T-cell (primary cell): ENCODE data around the gene CCDC190. TPM values are rescaled to one million over a fixed set of nuclear protein-coding genes. Genes with fewer than 3 reads are reported as not detected.
"Not testable (repeated sequence)": the region's sequence is repeated elsewhere in the genome, so short reads cannot be mapped to it uniquely, and the experiment has no call there.

Experiments used
- ATAC-seq, 4 experiments: fragments of 200-7000 bp in 3 of 4; fragments of 150-1000 bp in 1 of 4; cut with Tn5 transposase; replicated peaks in 1 of 4; 1 replicate in 3 of 4; 2 replicates in 1 of 4; pipeline ENCODE4 v1.10.0; 2021; ENCODE audit warnings: moderate library complexity in 3 of 4, mild to moderate bottlenecking in 2 of 4, moderate number of reproducible peaks in 1 of 4
- CTCF ChIA-PET, 2 donors: fragments of 300-600 bp; sonication (Branson Sonifier 250); formaldehyde crosslinking; loops; one replicate each; lab custom pipeline; 2022; ENCODE audit warnings: antibody characterized with exemption in 2 of 2; lab: Charles Lee
- POLR2A ChIA-PET, 2 donors: fragments of 300-600 bp; sonication (Branson Sonifier 250); formaldehyde crosslinking; loops; one replicate each; lab custom pipeline; 2022; ENCODE audit warnings: antibody characterized with exemption in 2 of 2; lab: Charles Lee
- DNase-seq, 35 experiments: peaks; one replicate each; pipeline versions ENCODE4 v3.0.0 to v3.0.0-alpha.2; 2013 to 2023
- H3K27ac ChIP-seq: one replicate; pipeline ENCODE4 v1.5.1; 2013; ENCODE audit warnings: low read length
- H3K27me3 ChIP-seq, 2 experiments: replicated peaks in 1 of 2; 1 replicate in 1 of 2; 2 replicates in 1 of 2; pipeline versions ENCODE4 v1.6.1 to v1.7.0; 2013; ENCODE audit warnings: low read length in 1 of 2, mixed read lengths in 1 of 2; ENCODE audit not compliant: control insufficient read depth in 2 of 2, insufficient read depth in 2 of 2; ENCODE audit errors: extremely low read depth in 1 of 2
- H3K36me3 ChIP-seq, 2 donors: 1 replicate in 1 of 2; 2 replicates in 1 of 2; pipeline versions ENCODE4 v1.6.1 to v1.7.0; 2013; ENCODE audit warnings: low read length in 1 of 2; ENCODE audit not compliant: control insufficient read depth in 2 of 2, insufficient read depth in 1 of 2; ENCODE audit errors: extremely low read depth in 1 of 2
- H3K4me1 ChIP-seq, 2 experiments: 1 replicate in 1 of 2; 2 replicates in 1 of 2; pipeline versions ENCODE4 v1.6.1 to v1.7.0; 2013; ENCODE audit warnings: low read length in 2 of 2, mixed read lengths in 1 of 2; ENCODE audit not compliant: insufficient read depth in 2 of 2, control insufficient read depth in 1 of 2; ENCODE audit errors: extremely low read depth in 1 of 2
- H3K4me3 ChIP-seq, 2 donors: 1 replicate in 1 of 2; 2 replicates in 1 of 2; pipeline versions ENCODE4 v1.5.1 to v1.7.0; 2013; ENCODE audit warnings: mild to moderate bottlenecking in 2 of 2, low read length in 1 of 2, moderate library complexity in 1 of 2; ENCODE audit not compliant: control insufficient read depth in 1 of 2; ENCODE audit errors: extremely low read depth in 1 of 2
- H3K9me3 ChIP-seq: 2 replicates; pipeline ENCODE4 v1.7.0; 2013
- H3K27ac Mint-ChIP-seq, 2 donors: one replicate each; pipeline ENCODE4 v1.8.0; 2020 to 2021; ENCODE audit warnings: mild to moderate bottlenecking in 2 of 2, mixed read lengths in 2 of 2
- H3K27me3 Mint-ChIP-seq, 2 donors: one replicate each; pipeline ENCODE4 v1.8.0; 2021 to 2022; ENCODE audit warnings: mixed read lengths in 2 of 2
- H3K36me3 Mint-ChIP-seq: one replicate; pipeline ENCODE4 v1.8.0; 2021; ENCODE audit warnings: mixed read lengths
- H3K4me1 Mint-ChIP-seq, 3 donors: one replicate each; pipeline ENCODE4 v1.8.0; 2020 to 2022; ENCODE audit warnings: mixed read lengths in 3 of 3, mild to moderate bottlenecking in 1 of 3
- H3K4me3 Mint-ChIP-seq, 3 donors: one replicate each; pipeline ENCODE4 v1.8.0; 2020 to 2022; ENCODE audit warnings: mild to moderate bottlenecking in 3 of 3, mixed read lengths in 3 of 3, moderate library complexity in 3 of 3
- H3K9me3 Mint-ChIP-seq, 3 donors: one replicate each; pipeline ENCODE4 v1.8.0; 2020 to 2022; ENCODE audit warnings: mixed read lengths in 3 of 3
- WGBS: methylation state at CpG from one replicate; pipeline ENCODE4 v1.1.5; 2013; ENCODE audit warnings: missing lambda C conversion rate; ENCODE audit not compliant: insufficient coverage; 5-methylcytosine and 5-hydroxymethylcytosine counted together
- total RNA-seq, 35 experiments: library from RNA in 6 of 35; stranded (reverse) in 6 of 35; fragments of 120-200 nt in 1 of 35; gene quantifications; one replicate each; pipeline versions ENCODE4 v1.2.1 to v1.2.4 and lab custom pipeline; 2013 to 2026

CCDC190 gene
- total RNA-seq, 5 donors from 2014 or later (not counting 1 experiment from before 2014, with no cell fraction given) = not detected

DNA sequence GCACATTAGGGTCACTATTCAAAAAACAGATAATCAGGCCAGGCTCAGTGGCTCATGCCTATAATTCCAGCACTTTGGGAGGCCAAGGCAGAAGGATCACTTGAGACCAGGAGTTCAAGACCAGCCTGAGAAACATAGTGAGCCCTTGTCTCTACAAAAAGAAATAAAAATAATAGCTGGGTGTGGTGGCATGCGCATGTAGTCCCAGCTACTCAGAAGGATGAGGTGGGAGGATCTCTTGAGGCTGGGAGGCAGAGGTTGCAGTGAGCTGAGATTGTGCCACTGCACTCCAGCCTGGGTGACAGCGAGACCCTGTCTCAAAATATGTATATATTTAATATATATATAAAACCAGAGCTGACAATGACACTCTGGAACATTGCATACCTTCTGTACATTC is 48.6 kb downstream of the CCDC190 start:
- H3K4me3 Mint-ChIP-seq, H3K27me3 Mint-ChIP-seq, CTCF ChIA-PET, ATAC-seq, DNase-seq, H3K4me1 Mint-ChIP-seq, H3K9me3 ChIP-seq, H3K27ac ChIP-seq, POLR2A ChIA-PET, H3K4me3 ChIP-seq, H3K27ac Mint-ChIP-seq, H3K4me1 ChIP-seq, H3K36me3 ChIP-seq, H3K9me3 Mint-ChIP-seq, H3K27me3 ChIP-seq: not testable (repeated sequence)
- peaks cover 35% of the 10 kb centered on the region for H3K36me3 Mint-ChIP-seq
- WGBS = no CpG with 5 or more reads among the region's 2 CpGs

DNA sequence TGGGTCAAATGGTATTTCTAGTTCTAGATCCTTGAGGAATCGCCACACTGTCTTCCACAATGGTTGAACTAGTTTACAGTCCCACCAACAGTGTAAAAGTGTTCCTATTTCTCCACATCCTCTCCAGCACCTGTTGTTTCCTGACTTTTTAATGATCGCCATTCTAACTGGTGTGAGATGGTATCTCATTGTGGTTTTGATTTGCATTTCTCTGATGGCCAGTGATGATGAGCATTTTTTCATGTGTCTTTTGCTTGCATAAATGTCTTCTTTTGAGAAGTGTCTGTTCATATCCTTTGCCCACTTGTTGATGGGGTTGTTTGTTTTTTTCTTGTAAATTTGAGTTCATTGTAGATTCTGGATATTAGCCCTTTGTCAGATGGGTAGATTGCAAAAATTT is 53.5 kb downstream of the CCDC190 start:
- H3K27ac Mint-ChIP-seq, H3K4me3 Mint-ChIP-seq, DNase-seq, H3K4me1 ChIP-seq, H3K27ac ChIP-seq, H3K4me1 Mint-ChIP-seq, CTCF ChIA-PET, H3K9me3 ChIP-seq, ATAC-seq, H3K4me3 ChIP-seq, H3K27me3 ChIP-seq, H3K9me3 Mint-ChIP-seq, POLR2A ChIA-PET, H3K27me3 Mint-ChIP-seq: not testable (repeated sequence)
- peaks cover 0 to 18% of the 10 kb centered on the region in 2 donors for H3K36me3 ChIP-seq
- no CpG with 5 or more reads among the region's 2 CpGs for WGBS
- peaks cover 74% of the 10 kb centered on the region for H3K36me3 Mint-ChIP-seq

Other genes with a start within 250 kb of the CCDC190 start
- gene DDR2, start 228.7 kb downstream of the CCDC190 start, total RNA-seq = under 1 TPM; 0.28 to 0.67 (median 0.59) TPM
- 10 to 100 TPM; 22.0 to 29.6 (median 26.8) TPM for gene HSD17B7, start 70.5 kb downstream of the CCDC190 start, total RNA-seq
- not detected for gene RGS4, start 208.2 kb upstream of the CCDC190 start, total RNA-seq